GM13977 (cell line): Measurements from ENCODE around the gene MYOG.

Source experiments
- DNase-seq: peaks from one replicate; pipeline ENCODE4 v3.0.0; 2012; ENCODE audit warnings: low spot score
- CTCF ChIP-seq: IDR thresholded peaks from 2 replicates; pipeline ENCODE4 v1.5.1; 2012; ENCODE audit warnings: mild to moderate bottlenecking, control low read depth; ENCODE audit not compliant: insufficient read depth; ENCODE audit errors: extremely low read depth, missing control alignments
- in situ Hi-C: fragments of 300-500 bp; cut with MboI; formaldehyde crosslinking; loops from one replicate; pipeline ENCODE4 v1.12.0; 2022; ENCODE audit warnings: low sequenced_read_pairs, low pct_unique_long_range_greater_than_20kb, mixed read lengths, inconsistent platforms; ENCODE audit not compliant: unreplicated experiment

The MYOG gene

GRCh38 chr1:203065191-203065590 is 20.6 kb downstream of the MYOG start:
- no peak for TF ChIP-seq CTCF
- DNase-seq: no peak
- in situ Hi-C loops: no loop called here

GRCh38 chr1:203063287-203063686 is 22.5 kb downstream of the MYOG start:
- TF ChIP-seq CTCF: no peak
- in situ Hi-C loops: no loop called here
- DNase-seq: no peak

- in situ Hi-C loops: no loop called here
- TF ChIP-seq CTCF: no peak
Observed at GRCh38 chr1:203060115-203060514, 25.7 kb downstream of the MYOG start.

GRCh38 chr1:203059485-203059884 is 26.3 kb downstream of the MYOG start:
- DNase-seq: no peak
- in situ Hi-C loops: no loop called here
- no peak for TF ChIP-seq CTCF

More at GRCh38 chr1:203060115-203060514, 25.7 kb downstream of the MYOG start:
- DNase-seq: no peak

- in situ Hi-C loops: no loop called here
- no peak for DNase-seq
- no peak for TF ChIP-seq CTCF
Observed at GRCh38 chr1:203058676-203058935, 27.2 kb downstream of the MYOG start.

- in situ Hi-C loops: no loop called here
- TF ChIP-seq CTCF: no peak
- no peak for DNase-seq
Observed at GRCh38 chr1:203057911-203058675, 27.7 kb downstream of the MYOG start.
